GM19035 (cell line): ENCODE data around the gene VSIG10L.
A peak's percentile ranks its signal among the peaks of the same experiment; 100 is the strongest.

Experiments
- ATAC-seq: cut with Tn5 transposase; IDR thresholded peaks from one replicate; pipeline ENCODE4 v1.9.1; 2021; ENCODE audit not compliant: unreplicated experiment

Gene VSIG10L

GRCh38 chr19:51339313-51339686 lies 2.6 kb downstream of the VSIG10L start:
- ATAC-seq = no peak

DNA sequence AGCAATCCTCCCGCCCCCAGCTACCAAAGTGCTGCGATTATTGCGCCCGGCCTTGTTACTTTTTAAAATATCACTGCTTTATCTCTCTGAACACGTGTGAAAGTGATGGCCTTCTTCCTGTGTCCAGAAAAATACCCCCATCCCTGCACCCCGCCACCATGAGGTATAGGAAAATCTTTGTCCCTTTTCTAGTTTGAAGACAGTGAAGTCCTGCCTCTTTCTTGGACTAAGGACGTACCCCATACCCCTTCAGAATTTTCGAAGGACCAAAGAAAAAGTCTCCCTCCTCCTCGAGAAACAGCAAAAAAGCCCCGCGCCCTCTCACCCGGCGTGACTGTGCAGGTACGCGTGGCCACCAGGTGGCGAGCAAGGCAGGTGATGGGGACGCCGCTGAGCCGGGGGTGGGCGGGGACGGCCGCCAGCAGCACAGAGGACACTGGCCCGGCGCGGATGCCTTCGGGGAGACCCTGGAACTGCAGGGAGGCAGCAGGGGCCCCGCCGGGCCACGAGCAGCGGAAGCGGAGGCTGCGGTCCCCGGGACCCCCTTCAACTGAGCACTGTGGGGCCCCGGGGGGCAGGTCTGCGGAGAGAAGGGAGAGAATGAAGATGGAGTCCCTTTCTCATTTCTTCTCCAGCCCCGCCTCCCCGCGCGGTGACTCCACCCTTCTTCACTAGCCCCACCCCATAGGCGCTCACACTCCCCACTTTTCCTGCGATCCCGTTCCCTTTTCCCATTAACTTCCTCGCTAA lies 3.2 kb downstream of the VSIG10L start:
- ATAC-seq = peak; percentile 56

- no peak for ATAC-seq
These were observed 3.9 kb downstream of the VSIG10L start for GRCh38 chr19:51337861-51338562.

- ATAC-seq = no peak
These were observed 4.6 kb downstream of the VSIG10L start for GRCh38 chr19:51337141-51337860.

DNA sequence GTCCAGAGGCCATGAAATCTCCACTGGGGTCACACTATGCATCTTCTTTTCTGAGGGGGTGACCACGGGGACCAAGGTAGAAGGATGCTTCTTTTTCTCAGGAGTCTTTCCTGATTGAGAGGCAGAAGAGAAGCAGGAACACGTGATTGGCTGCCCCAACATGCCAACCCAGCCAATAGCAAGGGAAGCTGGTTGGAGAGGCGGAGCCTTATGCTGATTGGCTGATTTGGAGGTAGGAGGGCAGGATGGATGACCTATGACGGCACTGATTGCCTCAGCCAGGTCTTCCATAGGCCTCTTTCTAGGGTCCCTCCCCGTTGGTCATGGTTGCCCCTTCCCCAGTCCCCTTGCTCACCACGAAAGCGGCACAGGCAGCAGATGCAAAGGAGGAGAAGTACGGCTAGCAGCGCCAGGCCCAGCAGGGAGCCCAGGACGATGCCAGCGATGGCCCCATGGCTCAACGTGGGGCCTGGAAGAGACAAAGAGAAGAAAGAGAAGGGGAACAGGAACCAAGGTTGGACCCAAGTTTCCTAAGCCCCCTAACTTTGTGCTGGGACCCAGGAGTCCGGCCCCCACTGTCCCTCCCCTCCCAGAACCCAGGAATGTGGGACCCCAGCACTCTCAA lies 8.0 kb downstream of the VSIG10L start:
- ATAC-seq = no peak

- ATAC-seq = no peak
These were observed 10.2 kb downstream of the VSIG10L start for GRCh38 chr19:51331716-51332115.

- no peak for ATAC-seq
These were observed 10.7 kb downstream of the VSIG10L start for GRCh38 chr19:51331193-51331592.

DNA sequence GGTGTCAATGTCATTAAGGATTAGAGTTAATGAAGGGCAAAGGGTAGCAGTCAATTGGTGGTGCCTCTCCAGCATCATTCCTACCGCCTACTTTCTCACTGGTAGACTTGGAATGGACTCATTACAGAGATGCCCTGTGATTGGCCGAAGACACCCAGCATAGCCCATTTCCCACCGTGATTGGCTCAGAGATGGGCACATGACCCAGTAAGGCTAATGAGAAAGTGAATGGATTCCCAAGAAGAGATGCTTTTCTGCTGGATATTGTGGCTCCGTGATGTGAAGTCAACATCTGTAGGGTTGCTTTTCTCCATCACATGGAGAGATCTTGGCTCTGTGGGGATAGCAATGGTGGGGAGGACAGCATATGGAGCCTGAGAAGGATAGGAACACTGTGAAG lies 11.6 kb downstream of the VSIG10L start:
- ATAC-seq = no peak

DNA sequence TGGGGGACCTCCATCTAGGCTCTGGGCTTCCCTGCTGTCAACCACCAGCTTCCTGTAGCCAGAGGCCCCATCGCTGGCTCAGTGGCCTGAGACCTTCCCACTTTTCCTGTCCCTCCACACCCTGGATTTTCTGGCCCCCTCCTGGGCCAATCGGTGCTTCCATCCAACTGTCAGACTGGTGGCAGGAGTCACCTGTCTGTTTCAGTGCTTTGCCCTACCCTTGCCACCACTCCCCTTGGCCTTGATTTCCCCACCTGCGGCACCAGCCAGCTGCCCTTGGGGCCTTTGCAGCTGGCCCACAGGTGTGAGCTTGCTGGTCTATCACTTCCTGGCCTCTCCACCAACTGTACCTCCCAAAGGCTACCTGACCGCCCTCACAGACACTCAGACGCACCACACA lies 12.5 kb downstream of the VSIG10L start:
- ATAC-seq = no peak

DNA sequence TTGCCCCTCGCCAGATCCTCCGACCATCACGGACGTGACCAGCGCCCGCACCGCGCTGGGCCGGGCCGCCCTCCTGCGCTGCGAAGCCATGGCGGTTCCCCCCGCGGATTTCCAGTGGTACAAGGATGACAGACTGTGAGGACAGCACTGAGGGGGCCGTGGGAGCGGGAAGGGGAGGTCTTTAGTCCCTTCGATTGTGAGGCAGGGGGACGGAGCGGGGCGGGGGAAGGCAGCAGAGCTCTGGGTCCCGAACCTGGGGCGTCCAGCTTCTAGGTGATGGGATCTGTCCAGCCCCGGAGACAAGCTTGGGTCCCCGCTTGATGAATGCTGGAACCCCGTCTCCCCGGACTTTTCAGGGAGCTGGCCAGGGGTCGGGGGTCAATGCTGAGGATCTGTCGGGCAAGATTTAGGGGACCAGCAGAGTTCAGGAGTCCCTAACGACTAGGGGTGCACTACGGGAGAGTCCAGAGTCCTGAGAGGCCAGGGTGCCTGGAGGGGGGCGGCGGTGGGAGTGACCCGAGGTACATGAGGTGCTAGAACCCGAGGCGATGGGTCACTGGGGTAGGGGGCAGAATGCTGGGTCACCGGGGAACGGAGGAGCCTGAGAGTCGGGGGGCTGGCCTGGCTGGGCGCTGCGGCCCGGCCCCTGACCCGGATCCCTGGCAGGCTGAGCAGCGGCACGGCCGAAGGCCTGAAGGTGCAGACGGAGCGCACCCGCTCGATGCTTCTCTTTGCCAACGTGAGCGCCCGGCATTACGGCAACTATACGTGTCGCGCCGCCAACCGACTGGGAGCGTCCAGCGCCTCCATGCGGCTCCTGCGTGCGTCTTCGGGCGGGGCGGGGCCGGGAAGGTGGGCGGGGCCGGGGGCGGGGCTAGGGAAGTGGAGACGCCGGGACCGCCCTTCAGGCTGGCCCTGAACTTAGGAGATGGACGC lies 14.6 kb downstream of the VSIG10L start:
- no peak for ATAC-seq

- no peak for ATAC-seq
These were observed 15.5 kb downstream of the VSIG10L start for GRCh38 chr19:51326216-51327065.

GRCh38 chr19:51325161-51325976 lies 16.6 kb downstream of the VSIG10L start:
- no peak for ATAC-seq

DNA sequence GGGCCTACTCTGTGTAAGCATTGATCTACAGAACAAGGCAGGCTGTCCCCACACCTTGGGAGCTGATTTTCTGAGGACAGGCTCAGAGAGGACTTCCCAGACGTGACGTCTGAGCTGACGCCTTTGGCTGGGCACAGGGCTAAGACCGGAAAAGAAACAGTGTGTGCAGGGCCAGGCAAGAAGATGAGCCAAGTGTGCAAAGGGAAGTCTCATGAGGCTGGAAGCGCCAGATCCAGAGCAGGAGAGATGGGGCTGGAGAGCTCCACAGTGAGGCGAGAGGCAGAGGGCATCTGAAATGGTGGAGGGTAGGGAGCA lies 17.8 kb downstream of the VSIG10L start:
- no peak for ATAC-seq

DNA sequence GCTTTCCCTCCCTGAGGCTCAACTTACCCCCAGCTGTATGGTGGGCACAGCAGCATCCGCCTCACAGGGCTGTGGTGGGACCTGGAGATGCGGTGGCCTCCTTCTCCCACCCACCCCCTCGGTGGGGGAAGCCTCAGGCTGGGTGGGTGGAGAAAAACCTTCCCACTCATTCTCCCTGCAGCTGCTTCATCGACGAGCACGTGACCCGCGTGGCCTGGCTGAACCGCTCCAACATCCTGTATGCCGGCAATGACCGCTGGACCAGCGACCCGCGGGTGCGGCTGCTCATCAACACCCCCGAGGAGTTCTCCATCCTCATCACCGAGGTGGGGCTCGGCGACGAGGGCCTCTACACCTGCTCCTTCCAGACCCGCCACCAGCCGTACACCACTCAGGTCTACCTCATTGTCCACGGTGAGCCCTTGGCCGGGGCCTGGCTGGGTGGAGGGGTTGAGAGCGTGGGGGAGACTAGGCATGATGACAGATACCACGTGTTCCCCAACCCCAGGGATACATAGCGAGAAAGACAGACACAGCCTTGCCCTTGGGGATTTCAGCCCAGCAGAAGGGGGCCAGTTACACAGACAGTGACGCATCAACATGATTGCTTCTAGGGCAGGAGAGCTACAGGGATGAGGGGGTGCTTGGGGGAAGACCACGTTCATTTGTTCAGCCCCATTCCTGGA lies 18.3 kb downstream of the VSIG10L start:
- ATAC-seq = no peak

DNA sequence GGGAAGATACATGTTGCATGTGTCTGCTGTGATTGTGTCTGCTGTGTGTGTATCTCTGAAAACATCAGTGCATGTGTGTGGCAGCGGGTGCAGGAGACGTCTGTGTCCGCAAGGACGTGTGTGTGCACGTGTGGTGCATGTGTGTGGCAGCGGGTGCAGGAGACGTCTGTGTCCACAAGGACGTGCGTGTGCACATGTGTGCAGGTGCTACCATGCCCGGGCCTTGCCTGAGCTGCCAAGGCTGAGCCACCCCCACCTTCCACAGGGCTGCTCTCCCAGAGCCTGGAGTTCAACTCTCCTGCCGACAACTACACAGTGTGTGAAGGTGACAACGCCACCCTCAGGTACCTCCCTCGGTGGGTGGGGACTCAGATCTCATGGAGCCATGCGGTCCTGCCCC lies 20.1 kb downstream of the VSIG10L start:
- ATAC-seq = no peak

- ATAC-seq = no peak
These were observed 21.7 kb downstream of the VSIG10L start for GRCh38 chr19:51320280-51320657.

DNA sequence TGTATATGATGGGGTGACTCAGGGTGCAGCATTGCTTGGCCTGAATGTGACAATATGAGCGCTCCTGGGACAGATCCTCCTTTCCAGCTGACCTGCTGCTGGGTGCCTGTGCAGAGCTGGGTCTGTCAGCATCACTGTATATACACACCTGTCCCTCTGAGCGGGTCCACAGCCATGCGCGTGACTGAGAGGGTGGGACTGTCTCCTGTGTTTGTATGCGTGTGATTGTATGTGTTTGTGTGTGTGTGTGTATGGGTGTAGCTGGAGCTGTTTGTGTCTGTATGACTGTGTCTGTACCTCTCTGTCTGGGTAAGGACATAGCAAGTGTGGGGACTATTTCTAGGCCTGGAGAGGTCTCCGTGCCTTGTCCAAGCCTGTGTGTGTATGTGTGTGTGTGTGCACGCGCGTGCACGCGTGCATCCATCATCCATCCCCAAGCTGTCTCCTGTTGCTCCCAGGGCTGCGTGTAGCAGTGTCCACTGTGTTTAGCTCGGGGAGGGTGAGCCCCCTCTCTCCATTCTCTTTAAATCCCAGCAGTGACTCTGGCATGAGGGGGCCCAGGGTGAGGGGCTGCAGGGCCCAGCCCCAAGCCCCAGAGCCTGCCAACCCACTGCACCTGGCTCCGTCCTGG lies 22.2 kb downstream of the VSIG10L start:
- ATAC-seq = no peak
